Measurements from ENCODE around the gene CPD.
"Not testable (repeated sequence)": the region's sequence is repeated elsewhere in the genome, so short reads cannot be mapped to it uniquely, and the experiment has no call there.

The CPD gene

GRCh38 chr17:30388321-30389179 lies 9.8 kb downstream of the CPD start:
- DNase-seq (ENCODE audit: low read depth in 2 of 2) = no peak

DNA sequence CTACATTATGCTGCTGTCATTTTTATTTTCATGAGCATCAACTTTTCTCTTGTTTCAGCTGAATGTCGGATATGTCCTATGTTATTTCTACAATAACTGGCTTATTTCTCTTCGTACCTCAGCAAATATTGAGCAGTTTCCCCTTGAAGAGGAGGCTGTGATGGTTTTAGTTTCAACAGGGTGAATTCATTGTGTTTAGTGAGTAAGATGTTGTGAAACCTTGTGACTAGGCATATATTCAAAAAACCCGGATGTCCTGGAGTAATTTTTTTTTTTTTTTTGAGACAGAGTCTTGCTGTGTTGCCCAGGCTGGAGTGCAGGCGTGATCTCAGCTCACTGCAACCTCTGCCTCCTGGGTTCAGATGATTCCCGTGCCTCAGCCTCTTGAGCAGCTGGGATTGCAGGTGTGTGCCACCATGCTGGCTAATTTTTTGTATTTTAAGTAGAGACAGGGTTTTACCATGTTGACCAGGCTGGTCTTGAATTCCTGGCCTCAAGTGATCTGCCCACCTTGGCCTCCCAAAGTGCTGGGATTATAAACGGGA lies 11.1 kb downstream of the CPD start:
- DNase-seq (ENCODE audit: low read depth in 2 of 2) = no peak

- DNase-seq (ENCODE audit: low read depth in 2 of 2) = no peak
These were observed 12.8 kb downstream of the CPD start for GRCh38 chr17:30391534-30391933.

DNA sequence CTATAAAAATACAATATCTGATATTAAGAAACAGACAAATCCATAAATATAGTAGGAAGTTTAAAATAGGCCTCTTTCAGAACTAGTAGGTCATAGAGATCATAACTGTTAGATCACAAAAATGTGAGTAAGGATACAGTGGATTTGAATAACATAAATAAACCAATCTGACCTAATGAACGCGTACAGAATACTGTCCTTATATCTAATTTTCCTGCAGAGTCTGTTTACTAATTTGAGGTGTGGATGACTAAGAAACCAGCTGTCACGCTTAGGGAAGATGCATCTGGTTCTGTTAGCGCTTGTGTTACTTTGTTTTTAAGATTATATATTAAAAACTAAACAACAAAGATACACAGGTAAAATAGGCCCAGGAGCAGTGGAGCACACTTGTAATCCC lies 14.8 kb downstream of the CPD start:
- no peak for DNase-seq (ENCODE audit: low read depth in 2 of 2)

- no peak for DNase-seq (ENCODE audit: low read depth in 2 of 2)
These were observed 15.5 kb downstream of the CPD start for GRCh38 chr17:30393911-30394867.

DNA sequence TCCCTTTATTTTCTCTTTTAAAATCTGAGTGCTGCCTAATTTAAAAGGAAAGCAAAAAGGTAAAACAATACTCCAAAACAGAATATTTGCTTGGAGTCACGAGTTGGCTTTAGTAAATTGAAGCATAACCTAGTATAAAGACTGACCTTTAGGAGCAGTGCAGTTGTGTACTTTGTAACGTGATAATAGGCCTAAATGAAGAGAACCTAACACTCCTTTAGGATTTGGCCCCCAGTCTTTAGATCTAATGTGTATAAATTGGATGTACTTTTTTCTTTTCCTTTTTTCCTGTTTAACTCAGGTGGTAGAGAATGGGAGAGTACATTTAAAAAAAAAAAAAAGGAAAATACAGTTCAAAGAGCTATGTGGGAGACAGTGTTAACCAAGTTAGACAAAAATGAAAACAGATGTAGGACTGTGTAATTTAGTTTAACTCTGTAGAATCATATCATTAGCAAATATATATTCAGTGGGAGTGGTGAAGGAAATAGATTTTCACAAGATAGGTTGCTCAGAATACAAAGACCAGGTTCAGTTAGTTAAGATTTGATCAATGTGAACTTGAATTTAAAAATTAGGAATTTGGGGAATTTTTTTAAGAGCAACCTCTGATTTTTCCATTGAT lies 16.8 kb downstream of the CPD start:
- no peak for DNase-seq (ENCODE audit: low read depth in 2 of 2)

DNA sequence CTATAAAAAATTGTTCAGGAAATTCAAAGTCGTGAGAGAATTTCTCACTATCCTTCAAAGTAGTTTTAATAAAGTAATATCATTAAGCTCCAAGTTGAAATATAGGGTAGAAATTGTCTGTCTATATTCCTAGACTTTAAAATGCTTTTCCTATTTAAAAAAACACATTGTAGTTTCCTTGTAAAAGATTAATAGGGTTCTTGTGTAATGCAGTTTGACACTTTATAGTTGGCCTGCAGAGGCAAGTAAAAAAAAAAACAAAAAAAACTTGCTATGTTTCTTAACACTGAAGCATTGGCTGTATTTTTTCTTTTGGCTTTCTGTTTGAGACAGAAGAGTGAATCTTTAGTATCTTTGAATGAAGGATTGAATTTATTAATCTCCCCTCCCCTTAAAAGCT lies 17.4 kb downstream of the CPD start:
- DNase-seq (ENCODE audit: low read depth in 2 of 2) = no peak

DNA sequence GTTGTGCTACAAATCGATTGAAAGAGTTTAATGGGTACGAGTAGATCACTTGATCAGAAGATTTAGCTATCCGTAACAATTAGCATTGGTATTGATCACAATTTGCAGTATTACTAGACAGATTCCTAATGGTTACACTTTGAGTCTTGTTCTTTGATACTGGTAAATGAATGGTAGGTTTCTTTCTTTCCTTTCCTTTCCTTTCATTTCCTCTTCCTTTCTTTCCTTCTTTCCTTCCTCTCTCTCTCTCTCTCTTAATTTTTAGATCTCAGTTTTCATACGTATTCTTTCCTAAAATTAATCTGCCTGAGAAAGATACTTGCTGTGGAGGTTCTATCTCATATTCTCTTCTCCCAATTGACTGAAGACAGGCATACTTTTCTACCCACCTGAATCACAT lies 17.9 kb downstream of the CPD start:
- no peak for DNase-seq (ENCODE audit: low read depth in 2 of 2)

DNA sequence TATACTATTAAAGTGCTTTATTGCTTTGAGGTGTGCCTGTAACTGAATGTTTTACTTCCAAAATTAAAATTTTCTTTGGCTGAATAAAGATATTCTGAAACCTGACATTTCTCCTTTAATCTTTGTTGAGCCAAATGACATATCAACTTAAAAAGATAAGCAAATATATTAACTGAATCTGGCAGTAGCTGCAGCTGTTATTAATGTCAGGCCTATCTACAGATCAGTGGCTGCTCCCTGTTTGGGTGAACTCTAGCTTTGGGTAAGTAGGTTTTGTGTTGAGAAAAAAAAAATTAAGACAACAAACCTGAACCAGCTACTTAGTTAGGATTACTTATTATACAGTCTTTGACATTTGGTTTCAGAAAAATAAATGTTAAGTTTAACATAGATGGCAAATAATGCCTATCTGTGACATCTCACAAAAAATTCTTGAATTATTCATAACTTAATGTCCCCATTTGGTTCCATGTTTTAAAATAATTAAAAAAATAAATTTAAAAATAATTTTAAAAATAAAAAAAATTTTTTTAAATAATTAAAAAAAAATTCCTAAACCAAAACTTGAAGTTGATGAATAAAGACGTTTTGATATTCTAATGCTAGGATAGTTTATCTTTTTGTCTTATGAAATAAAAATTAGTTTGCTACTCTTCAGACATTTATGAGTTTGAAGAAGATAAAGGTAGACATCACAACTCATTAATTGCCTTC lies 19.8 kb downstream of the CPD start:
- DNase-seq (ENCODE audit: low read depth in 2 of 2) = no peak

DNA sequence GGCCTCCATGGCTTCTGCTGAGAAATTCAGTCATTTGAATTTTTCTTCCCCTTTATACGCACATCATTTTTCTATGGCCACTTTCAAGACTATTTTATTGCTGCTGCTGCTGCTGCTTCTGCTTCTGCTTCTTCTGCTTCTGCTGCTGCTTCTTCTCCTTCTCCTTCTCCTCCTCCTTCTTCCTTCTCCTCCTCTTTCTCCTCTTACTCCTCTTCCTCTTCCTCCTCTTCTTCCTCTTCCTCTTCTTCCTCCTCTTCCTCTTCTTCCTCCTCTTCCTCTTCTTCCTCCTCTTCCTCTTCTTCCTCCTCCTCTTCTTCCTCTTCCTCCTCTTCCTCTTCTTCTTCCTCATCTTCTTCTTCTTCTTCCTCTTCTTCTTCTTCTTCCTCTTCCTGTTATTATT lies 22.4 kb downstream of the CPD start:
- no peak for DNase-seq (ENCODE audit: low read depth in 2 of 2)

DNA sequence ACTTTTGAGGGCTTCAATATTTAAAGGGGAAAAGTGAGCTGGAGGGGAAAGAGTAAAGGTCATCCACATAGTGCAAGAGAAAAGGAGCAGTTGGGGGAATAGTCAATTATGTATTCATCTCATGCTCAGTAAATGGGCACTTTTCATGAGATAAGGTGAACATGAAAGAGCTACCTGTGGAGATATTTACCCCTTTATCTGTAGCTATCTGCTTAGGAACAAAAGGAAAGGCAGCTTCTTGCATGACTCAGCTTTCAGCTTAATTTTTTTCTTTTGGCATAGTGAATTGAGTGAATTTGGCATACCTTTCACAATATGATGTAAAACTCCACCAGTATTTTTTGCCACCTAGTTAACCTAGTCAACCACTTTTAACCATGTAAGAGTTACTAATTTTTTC lies 26.4 kb downstream of the CPD start:
- no peak for DNase-seq (ENCODE audit: low read depth in 2 of 2)

DNA sequence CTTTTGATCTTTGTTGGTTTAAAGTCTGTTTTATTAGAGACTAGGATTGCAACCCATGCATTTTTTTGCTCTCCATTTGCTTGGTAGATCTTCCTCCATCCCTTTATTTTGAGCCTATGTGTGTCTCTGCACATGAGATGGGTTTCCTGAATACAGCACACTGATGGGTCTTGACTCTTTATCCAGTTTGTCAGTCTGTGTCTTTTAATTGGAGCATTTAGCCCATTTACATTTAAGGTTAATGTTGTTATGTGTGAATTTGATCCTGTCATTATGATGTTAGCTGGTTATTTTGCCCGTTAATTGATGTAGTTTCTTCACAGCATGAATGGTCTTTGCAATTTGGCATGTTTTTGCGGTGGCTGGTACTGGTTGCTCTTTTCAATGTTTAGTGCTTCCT lies 31.9 kb downstream of the CPD start:
- not testable (repeated sequence) for DNase-seq (ENCODE audit: low read depth in 2 of 2)

- DNase-seq (ENCODE audit: low read depth in 2 of 2) = not testable (repeated sequence)
These were observed 33.3 kb downstream of the CPD start for GRCh38 chr17:30412008-30412496.

DNA sequence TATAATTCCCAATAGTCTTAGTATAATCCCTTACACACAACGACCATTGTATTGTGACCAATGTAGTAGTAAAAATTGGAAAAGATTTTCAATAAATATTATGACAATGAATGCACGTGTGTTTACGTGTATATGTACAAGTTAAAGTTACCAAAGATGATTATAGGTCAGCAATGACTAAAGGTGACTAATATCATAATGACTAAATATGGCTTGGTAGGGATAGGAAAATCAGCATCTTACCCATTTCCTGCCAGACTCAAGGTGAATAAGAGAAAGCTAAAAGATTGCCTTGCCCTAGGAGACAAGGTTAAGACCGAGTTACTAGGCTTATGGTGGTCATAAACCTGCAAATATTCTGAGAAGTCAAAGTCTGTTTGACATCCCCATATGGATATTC lies 34.4 kb downstream of the CPD start:
- DNase-seq (ENCODE audit: low read depth in 2 of 2) = no peak

GRCh38 chr17:30414486-30414885 lies 35.8 kb downstream of the CPD start:
- DNase-seq (ENCODE audit: low read depth in 2 of 2) = no peak

GRCh38 chr17:30415491-30415890 lies 36.8 kb downstream of the CPD start:
- DNase-seq (ENCODE audit: low read depth in 2 of 2) = no peak

DNA sequence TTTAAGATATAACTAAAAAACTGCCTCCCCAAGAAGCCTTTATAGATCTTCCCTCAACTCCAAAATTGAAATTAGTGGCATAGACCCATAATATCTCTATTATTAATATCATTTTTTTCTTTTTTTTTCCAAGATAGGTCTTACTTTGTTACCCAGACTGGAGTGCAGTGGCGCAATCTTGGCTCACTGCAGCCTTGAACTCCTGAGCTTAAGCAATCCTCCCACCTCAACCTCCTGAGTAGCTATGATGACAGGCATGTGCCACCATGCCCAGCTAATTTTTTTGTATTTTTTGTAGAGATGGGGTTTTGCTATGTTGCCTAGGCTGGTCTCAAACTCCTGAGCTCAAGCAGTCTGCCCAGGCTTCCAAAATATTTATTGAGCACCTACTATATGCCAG lies 39.3 kb downstream of the CPD start:
- DNase-seq (ENCODE audit: low read depth in 2 of 2) = not testable (repeated sequence)

DNA sequence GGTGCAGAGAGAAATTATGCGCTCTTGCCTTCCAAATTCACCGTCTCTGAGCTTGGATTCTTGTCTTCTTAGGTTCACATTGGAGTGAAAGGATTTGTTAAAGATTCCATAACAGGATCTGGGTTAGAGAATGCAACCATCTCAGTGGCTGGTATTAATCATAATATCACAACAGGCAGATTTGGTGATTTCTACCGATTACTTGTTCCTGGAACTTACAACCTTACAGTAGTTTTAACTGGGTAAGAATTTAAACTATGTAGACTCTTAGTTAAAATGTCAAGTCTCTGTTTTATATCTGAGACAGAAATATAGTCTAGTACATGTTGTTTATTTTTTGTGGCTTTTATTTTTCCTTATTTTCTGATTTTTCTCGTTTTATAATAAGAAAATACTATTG lies 42.9 kb downstream of the CPD start:
- DNase-seq (ENCODE audit: low read depth in 2 of 2) = no peak

DNA sequence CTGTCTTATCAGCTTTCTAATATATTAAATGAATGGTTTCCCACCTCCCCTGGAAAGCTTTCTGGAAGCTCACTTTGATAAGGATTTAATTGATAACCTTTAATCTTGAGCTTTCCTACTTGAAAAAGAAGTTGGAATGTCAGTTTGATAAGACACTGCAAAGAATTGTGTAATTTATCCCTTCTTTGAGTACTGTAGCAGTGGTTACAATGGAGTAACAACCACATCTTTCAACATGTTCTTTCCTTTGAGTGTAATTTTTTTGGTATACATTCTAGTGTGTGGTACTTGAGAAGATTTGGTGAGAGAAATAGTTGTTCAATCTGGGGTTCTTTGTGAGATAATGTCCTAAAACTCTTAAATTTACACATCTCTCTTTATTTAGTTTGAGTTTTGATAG lies 43.4 kb downstream of the CPD start:
- no peak for DNase-seq (ENCODE audit: low read depth in 2 of 2)

DNA sequence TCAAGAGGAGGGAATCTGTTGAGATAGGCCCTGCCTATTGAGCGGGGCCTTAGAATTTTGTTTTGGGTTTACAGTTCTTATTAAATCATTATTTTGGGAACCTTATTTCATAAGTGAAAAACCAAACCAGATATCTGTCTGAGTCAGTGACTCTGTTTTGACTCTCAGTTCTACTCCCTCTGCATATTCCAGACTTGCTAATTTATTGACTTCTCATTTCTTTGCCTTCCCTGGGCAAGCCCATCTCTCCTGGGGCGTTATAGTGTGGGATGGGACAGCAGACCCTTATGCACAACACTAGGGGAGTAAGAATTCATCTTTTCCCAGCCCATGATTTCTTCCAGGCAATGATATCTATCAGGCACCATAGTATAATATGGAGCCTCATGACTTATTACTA lies 45.7 kb downstream of the CPD start:
- no peak for DNase-seq (ENCODE audit: low read depth in 2 of 2)

DNA sequence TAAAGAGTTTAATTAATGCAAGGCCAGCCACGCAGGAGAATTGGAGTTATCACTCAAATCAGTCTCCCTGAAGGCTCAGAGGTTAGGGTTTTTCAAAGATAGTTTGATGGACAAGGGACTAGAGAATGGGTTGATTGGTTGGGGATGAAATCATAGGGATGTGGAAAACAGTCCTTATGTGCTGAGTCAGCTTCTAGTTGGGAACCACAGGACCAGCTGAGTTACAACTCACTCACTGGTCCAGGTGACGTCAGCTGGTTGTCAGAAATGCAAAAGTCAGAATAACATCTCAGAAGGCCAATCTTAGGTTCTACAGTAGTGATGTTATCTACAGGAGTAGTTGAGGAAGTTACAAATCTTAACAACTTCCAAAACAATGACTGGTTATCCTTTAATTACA lies 47.6 kb downstream of the CPD start:
- no peak for DNase-seq (ENCODE audit: low read depth in 2 of 2)

Data from activated CD8-positive, alpha-beta memory T cell treated with anti-CD3 and anti-CD28 coated beads for 4 hours (primary cell).